DMS153 (cell line): ENCODE data around the gene AMFR.

Experiments used
- DNase-seq: peaks from one replicate; lab custom pipeline; 2025; lab: John Stamatoyannopoulos, UW

AMFR gene

DNA sequence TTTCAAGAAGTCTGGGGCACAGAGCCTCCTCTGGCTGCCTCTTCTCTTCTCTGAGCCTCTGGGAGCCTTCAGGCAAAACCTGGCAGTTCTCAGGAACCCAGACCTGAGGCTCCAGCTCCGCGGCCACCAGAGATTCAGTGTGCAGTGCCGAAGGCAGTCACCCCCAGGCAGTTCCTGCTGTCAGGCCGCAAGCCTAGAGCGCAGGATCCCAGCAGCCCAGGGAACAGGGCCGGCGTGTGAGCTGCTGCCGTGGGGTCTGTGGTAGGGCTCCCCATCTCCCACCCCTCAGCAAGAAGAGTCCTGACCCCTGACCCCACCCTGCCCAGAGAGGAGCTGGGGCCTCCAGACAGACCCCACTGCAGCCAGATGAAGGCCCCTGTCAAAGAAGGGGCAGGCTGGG lies 78.2 kb downstream of the AMFR start:
- DNase-seq, result no peak

DNA sequence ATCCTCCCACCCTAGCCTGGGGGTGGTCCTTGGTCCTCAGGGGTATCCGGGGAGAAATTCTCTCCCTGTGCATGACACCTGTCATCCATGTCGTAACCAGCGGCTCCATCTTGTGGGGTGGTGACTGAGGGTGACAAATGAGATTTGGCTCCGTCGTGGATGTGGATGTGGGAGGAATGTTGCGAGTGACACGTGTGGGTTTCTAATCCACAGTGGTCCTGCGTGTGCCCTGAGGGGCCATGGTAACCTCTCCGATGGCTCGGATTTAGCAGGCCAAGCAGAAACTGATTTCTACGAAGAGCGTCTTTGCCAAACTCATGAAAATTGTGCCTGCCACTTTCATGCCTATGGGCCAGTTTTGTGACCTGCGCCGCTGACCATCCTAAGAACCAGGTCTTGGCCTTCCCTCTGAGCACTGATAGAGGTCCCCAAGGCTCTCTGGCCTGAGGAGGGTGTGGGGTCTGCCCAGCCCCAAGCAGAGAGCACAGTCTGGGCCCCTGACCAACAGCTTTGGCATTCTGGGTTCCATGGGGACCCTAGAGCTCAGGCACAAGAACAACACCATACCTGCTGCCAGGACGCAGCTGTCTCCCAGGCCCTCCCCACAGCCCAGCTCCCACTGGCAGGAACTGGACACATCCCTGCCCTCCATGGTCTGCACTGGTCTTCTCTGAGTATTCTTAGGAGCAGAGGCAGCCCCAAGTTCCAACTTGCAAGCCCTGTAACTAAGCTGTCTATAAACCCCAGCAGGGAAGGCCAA lies 79.0 kb downstream of the AMFR start:
- no peak for DNase-seq

DNA sequence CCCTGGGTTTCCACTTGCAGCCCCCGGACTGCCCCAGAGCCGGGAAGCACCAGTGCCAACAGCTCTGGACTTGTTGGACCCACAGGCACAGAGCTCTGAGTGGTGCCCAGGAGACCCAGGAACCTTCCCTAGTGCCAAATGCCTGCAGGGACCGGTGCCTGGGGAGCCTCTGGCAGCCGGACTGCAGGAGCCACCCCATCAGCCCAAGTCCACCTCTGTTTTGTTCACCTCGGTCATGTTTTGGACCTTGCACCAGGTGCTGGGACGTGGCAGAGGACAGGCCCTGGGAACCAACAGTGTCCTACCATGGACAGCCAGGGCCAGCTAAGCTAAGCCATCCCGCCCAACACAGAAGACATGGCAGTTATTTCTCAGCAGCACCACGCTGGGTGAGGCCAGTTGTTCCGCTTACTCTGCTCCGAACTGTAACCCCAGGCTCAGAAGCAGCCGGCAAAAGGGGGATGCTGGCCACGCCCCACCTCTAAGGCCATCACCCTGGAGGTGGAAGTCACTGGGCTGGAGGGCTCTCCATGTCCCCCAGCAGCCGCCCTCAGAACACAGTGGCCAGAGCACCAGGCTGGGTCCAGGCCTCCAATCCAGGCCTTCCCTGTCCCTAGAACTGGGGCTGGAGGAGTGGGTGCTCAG lies 79.8 kb downstream of the AMFR start:
- no peak for DNase-seq

DNA sequence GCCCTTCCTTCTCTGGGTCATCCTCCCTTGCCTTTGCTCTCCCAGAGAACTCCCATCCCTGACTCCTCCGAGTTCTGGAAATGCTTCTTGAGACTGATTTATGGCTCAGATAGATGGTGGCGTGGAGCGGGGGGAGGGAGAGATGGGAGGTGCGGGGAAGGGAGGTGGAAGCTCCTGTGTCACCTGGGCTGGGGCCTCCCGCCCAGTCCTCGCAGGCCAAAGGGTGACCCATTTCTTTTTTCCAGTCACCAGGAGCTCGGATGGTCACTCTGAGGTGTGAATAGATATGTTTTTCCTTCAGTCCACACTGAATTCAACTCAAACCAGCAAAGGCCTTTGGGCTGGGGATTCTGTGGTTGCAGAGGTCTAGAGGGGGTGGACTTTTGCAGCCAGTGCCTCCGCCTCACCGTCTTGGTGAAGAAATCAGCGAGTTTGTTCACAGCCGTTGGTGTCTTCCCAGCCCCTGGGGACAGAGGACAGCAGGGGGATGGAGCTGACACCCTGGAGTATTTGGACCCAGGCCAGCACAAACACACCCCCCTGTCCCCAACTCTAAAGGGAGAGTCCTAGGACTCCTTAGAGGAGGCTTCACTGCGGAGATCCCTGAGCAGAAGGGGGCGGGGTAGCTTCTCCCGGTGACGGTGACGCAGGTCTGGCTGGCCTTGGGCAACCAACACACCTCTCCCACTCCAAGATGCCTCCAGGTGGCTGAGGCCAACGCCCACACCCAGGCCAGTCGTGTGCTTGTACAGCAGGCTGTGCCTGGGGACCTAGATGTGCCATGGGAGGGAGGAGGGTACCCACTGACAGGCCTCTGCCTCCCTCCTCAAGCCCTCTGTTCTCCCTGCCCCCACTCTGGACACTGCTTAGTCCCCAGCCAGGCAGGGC lies 80.6 kb downstream of the AMFR start:
- DNase-seq, result no peak

DNA sequence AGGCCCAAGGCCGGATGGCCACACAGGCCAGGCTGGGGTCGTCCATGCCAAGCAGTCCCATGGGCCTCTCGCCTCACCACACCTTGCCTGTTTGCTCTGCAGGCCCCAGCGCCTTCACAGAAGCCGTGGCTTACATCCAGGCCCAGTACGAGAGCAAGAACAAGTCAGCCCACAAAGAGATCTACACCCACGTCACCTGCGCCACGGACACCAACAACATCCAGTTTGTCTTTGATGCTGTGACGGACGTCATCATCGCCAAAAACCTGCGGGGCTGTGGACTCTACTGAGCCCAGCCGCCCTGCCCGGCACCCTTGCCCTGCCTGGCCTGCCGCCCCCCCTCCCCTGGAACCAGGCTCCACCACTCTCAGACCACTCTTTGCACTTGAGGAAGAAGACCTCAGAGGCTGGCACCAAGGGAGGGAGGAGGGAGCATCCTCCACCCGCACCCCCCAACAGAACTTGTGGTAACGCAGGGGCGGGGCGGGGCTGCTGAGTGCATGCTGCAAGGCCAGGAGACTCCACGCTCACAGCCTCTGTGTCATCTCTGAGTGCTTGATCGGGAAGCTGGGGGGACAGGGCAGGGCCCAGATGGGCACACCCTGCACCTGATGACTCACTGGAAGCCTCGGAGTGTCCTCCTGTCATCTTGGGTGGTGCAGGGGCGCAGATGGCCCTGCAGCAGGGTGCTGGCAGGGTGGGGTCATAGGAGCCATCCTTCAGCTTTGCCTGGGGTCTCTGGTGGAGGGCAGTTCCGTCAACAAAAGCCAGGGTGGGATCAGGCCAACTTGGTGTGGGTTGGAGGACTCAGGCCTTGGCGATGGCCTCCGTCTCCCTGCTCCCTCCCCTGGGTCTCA lies 81.5 kb downstream of the AMFR start:
- no peak for DNase-seq

DNA sequence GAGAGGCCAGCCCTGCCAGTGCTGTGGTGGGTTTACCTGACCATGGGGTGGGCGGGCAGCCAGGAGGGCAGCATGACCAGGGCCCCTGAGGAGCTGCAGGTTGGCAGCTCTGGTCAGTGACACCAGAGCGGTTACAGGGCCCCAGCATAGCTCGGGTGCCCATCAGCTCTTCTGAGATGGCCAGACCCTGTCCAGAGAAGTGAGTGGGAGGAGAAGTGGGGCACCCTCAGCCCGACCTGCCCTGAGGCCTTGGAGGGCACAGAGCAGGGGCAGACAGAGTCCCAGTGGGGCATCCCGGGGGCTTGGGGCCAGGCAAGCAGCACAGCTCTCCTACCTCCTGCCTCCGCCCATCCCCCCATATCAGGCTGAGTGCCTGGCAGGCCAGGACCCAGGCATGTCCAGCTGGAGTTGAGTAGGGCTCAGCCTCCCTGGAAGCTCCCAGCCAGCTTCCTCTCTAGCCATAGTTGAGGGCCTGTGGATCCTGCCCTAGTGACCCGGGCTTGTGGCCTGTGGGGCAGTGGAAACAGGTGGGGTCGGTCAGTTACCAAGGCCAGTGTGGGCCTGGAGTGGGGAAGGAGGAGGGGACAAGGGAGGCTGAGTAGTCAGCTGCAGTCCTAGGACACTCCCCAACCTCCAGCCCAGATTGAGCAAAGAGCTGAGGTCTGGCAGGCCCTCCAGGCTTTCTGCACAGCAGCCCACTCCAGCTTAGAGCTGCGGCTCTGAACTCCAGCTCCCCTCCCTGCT lies 83.5 kb downstream of the AMFR start:
- DNase-seq, result no peak

DNA sequence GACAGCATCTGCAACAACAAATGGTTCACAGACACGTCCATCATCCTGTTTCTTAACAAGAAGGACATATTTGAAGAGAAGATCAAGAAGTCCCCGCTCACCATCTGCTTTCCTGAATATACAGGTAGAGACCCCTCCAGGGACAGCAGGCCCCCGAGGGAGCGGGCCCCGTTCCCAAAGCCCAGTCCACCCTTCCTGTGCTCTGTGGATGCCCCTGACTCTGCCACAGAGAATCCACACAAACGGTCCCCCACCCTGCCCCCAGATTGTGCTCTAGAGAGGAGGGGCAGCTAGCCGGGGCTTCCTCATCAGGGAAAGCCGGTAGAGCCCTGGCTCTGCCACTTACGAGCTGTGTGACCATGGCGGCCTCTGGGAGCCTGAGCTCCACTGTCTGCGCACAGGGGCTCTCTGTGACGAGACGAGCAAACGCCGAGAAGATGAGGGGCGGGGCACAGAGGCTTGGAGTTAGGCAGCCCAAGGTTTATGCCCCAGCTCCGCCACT lies 84.4 kb downstream of the AMFR start:
- no peak for DNase-seq

DNA sequence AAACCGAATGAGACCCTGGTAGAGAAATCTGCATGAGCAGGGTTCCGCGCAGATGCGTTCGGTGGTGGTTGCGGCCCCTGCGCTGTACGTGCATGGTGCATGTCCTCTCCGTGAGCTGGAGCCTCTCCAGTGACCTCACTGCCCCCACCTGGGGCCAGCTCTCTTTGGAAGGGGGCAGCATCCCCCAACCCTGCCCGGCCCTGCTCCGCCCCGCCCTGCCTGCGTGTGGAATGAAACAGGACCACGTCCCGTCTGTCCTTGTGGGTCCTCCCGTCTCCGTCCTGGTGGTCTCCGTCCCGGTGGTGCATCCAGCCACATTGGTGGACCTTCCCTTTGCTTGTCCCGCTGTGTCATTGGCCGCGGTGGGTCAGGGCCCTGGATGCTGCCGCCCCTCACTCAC lies 84.9 kb downstream of the AMFR start:
- DNase-seq, result no peak

DNA sequence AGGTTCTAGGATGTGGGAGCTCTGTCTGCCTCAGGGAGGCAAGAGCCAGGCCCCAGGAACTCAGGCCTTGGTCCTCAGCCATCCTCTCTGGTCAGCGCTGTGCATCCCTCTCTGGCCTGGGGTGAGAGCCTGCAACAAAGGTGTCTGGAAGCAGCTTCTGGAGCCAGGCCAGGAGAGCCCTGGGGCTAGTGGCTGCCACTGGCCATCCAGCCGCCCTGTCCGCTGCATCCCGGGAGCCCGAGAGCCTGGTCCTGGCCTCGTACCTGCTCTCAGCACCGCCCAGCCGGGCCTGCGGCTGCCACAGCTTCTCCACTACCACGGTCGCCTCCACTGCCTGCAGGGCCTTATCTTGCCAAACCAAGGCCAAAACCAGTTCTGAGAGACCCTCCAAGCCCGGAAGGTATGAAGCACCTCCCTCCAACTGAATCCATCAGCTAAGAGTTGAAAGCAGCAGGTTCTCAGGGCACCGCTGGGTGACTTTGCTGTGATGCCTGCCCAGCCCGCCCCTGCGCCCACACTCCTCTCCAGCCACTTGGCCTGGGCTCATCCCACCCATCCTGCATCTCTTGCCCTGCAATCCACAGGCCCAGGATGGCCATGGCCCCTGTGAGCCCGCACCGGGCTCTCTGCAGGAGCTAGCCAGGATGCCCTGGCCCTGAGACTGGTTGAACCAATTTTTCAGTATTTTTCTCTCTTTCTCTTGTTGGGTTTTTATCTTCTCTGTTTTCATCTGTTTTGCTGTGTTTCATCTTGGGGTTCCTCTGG lies 85.7 kb downstream of the AMFR start:
- DNase-seq, result no peak

DNA sequence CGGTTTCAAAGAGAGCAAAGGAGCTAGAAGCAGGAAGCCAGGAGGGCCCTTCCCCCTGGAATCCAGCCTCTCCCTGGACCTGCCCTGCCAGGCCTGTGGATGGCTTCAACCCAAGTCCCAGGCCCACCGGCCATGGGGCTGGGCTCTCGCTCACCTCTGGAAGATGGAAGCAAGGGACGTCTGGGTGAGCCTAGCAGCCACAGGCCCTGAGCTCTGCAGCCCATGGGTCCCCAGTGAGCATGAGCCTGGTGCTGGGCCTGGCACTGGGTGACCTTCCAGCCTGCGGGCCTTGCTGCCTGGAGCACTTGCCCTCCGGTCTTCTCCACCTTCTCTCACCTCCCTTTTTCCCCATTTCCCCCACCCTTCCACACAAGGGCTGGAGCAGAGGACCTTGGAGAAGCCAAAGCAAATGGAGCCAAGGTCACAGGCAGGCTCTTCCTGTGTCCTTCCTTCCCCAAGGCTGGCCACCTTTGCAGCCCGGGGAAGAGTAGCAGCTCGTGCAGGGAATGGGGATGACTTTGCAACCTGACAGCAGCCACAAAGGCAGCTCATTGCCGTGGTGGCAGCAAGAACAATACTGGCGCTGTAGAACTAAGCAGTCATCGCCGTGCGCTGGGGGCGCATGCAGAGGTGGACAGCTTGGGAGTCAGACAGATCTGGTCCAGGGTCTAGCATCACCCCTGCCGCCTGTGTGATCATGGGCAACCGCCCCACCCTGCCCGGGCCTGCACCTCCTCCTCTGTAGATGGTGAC lies 86.6 kb downstream of the AMFR start:
- DNase-seq, result no peak

DNA sequence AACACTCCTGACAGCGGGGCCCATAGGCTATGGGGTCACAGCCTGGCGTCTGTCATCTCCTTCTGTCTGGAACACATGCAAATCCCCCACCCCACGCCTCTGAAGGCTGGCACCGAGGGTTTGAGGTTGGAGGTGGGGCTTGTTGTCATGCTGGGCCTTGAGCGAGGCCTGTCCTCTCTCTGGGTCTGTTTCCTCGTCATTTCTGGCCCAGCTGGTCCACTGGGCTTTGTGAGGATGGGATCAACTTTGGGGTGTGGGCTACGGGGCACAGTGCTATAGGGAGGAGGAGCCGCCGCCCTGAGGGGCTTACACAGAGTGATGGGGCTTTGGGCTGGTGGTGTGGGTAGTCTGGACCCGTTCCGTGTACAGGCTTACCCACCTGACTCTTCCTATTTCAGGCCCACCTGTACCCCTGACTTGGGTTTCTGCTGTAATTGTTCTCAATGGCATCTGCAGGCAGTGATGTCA lies 87.5 kb downstream of the AMFR start:
- no peak for DNase-seq

DNA sequence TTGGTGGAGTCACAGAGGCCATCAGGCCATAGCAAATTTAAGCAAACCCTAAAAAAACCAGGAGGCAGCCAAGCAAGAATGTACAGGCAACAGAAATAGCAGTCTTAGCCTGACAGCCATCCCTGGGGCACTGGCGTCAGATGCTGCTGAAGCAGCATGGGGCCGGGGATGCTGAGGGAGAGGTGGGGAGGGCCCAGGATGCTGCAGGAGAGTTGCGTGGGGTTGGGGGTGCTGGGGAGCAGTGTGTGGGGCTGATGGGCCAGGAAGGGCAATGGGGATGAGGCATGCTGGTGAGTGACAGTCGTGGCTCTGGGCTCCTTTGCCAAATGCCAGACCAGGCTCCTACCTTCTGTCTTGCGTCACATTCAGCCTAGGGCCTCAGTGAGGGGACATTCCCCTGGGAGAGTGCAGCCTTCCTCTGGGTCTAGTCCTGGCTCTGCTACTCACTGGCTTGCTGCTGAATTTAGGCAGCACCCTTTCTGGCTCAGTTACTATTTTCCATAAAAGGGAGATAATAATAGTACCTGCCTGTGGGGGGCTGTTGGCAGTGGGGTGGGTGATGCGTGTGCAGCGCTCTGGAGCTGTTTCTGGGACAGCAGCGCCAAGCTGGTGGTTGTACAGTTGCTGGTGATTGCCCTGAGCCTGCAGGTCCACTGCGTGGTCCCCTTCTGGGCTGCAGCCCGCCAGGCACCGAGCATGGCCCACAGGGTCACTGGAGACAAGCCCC lies 88.1 kb downstream of the AMFR start:
- no peak for DNase-seq

DNA sequence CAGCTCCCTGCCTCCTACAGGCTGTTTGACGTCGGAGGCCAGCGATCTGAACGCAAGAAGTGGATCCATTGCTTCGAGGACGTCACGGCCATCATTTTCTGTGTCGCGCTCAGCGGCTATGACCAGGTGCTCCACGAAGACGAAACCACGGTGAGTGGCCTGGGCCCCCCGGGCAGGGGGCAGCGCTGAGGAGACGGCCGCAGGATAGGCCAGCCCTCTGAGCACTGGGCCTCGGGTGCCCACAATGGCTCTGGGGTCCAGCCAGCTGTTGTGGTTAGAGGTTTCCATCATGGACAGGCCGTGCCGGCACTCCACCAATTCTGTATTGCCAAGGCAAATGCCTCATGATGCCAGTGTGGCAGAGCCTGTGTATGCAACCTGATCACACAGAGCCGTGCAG lies 88.6 kb downstream of the AMFR start:
- DNase-seq, result no peak

DNA sequence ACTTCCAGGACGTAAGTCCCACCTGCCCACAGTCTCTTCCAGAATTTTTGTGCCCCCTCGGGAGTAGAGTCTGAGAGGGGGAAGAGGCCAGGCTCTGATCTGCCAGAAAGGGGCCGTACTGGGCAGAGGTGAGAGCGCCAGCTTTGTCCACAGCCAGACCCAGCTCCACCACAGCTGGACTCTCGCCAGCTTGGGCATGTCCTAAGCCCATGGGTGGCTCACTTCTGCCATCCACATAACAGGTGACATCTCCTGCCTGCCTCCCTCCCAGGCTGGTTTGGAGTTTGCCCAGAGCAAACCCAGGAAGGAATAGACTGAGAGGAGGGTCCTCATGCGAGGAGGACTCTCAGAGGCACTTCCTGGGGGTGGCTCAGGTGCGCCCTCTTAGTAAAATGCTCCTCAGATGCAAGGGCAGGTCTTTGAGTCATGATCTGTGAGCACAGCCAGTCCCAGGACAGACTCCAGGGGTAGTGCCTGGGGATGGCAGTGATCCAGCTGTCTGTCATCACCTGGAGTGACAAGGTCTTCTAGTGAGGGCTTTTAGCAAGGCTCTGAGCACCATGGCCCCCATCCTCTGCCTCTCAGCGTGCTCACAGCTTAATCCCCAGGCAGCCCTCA lies 89.2 kb downstream of the AMFR start:
- no peak for DNase-seq

DNA sequence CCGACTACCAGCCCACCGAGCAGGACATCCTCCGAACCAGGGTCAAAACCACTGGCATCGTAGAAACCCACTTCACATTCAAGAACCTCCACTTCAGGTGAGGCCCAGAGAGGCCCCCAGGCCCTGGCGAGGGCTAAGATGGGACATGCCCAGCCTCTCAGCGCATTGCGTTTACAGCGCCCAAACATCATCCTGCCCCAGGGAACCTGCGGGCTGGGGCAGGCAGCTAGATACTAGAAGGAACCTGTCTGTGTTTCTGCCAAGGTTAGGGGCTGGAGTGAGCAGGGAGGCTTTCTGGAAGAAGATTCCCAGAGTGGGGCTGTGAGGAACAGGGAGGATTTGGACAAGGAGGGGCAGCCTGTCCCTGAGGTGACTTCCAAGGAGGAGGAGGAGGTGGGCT lies 90.6 kb downstream of the AMFR start:
- no peak for DNase-seq

DNA sequence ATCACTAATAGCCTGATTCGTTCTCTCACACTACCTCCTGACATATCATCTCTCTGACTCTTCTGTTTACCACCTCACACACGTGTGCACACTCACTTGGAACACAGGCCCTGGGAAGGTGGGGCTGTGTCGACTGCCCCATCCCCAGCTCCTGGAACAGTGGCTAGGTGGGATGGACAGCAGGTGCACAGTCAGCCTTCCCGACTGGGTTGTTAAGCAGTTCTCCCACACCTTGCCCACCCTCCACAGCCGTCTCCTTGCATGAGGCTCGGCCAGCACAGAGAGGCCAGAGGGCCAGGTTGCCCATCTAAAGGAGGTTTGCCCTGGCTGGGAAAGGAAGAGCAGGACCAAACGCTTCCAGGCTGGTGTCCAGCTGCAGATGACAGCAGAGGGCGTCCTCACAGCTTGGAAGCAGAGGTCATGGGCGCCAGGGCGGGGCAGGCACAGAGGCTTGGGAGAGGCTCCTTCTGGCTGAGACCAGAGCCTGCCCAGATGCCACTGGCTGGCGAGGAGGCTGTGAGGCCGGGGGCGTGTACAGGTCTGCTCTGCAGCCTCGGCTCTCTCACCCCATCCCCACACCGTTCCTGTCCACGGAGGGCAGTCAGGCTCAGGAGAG lies 92.8 kb downstream of the AMFR start:
- DNase-seq, result no peak

DNA sequence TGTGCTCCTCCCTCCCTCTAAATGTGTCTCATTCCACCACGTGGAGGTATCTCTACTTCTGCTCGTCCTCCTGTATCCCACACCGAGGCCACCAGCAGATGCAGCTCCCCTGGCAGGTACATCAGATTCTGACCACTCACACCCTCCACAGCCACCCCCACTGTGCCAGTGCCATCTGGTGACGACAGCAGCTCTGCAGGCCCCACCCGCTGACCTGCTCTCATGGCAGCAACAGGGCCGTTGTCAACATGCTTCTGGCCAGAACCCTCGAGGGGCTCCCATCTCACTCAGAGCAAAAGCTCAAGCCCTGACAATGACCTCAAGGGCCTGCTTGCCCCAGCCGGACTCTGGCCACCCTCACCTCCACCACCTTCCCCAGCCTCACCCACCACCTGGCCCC lies 93.4 kb downstream of the AMFR start:
- DNase-seq, result no peak

DNA sequence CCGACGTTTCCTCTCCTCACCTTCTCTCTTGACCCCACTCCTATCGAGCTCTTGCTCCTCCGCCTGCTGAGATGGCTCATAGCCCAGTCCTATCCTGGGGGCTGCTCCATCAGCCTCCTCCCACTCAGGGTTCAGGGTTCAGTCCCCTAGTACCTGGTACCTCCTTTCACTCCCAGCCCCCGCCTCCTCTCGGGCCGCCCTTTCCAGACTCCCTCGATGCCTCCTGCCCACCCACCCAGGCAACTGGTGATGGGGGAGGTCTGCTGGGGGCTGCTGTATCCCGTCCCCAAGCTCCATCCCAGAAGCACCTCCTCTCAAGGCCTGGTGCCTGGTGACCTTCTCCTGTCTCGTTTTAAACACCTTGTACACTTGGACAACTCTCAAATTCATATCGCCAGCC lies 93.9 kb downstream of the AMFR start:
- no peak for DNase-seq
